ENCODE measurements around the gene IQCM. TPM values are rescaled to one million over a fixed set of nuclear protein-coding genes. Genes with fewer than 3 reads are reported as not detected.
"Not testable (repeated sequence)": the region's sequence is repeated elsewhere in the genome, so short reads cannot be mapped to it uniquely, and the experiment has no call there.

IQCM gene
- total RNA-seq, 3 donors from 2014 or later: not detected

DNA sequence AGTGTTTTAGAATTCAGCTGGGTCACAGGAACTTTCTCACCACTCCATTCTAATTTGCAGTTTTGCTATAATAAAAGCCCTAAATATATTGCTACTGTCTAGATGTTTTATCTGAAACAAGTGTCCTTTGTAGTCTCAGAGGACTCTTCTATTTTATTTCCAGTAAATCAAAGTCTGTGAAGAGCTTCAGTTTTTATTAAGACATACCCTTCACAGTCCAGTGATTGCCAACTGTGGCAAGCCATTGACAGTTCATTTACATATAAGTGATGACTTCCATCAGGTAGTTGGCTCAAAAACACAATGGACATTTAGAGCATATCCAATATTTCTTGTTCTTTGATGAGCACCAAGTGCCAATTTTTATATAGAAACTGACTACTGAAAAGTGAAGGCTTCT lies 466.1 kb downstream of the IQCM start:
- H3K4me1 ChIP-seq: no peaks in the 10 kb centered on the region
- no peak overlapping the region for H3K27ac ChIP-seq
- peaks cover 4% of the 10 kb centered on the region in 2 donors for H3K9me3 ChIP-seq
- no peak for DNase-seq (ENCODE audit: low spot score in 2 of 2)
- H3K4me3 ChIP-seq: no peak overlapping the region
- no peaks in the 10 kb centered on the region for H3K27me3 ChIP-seq
- TF ChIP-seq, protein P1, sequence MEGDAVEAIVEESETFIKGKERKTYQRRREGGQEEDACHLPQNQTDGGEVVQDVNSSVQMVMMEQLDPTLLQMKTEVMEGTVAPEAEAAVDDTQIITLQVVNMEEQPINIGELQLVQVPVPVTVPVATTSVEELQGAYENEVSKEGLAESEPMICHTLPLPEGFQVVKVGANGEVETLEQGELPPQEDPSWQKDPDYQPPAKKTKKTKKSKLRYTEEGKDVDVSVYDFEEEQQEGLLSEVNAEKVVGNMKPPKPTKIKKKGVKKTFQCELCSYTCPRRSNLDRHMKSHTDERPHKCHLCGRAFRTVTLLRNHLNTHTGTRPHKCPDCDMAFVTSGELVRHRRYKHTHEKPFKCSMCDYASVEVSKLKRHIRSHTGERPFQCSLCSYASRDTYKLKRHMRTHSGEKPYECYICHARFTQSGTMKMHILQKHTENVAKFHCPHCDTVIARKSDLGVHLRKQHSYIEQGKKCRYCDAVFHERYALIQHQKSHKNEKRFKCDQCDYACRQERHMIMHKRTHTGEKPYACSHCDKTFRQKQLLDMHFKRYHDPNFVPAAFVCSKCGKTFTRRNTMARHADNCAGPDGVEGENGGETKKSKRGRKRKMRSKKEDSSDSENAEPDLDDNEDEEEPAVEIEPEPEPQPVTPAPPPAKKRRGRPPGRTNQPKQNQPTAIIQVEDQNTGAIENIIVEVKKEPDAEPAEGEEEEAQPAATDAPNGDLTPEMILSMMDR (IDR thresholded peaks at IDR 0.05): no peak
- TF ChIP-seq POLR2AphosphoS5 (IDR thresholded peaks at IDR 0.05) (no peak), POLR2A (IDR thresholded peaks at IDR 0.05) (no peak)
- intact Hi-C loops (cut with DNase I; ENCODE audit: low total_unique reads): no loop called here
- H3K36me3 ChIP-seq: no peaks in the 10 kb centered on the region

DNA sequence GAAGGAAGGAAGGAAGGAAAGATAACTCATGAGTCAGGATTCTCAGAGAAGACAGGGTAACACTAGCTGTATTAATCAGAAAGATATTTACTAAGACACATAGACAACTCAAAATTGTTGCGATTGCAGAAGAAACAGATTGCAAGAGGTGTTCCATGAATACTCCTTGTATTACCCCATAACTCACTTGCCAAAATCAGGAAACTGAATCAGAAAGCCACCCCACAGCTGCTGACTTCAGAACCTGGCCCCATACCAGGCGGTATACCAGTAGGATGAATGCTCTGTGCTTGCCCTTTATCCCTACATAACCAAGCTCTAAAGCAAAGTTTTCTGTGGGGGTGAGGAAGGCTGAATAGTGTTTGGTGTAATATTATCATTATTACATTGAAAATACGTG lies 468.5 kb downstream of the IQCM start:
- Histone ChIP-seq H3K27me3 (no peaks in the 10 kb centered on the region), H3K36me3 (no peaks in the 10 kb centered on the region), H3K4me1 (no peaks in the 10 kb centered on the region), H3K4me3 (no peak overlapping the region), H3K9me3 (no peaks in the 10 kb centered on the region), H3K27ac (no peak overlapping the region)
- DNase-seq (ENCODE audit: low spot score in 2 of 2): no peak
- TF ChIP-seq, protein P1 (IDR thresholded peaks at IDR 0.05): no peak
- intact Hi-C loops (cut with DNase I; ENCODE audit: low total_unique reads): no loop called here

DNA sequence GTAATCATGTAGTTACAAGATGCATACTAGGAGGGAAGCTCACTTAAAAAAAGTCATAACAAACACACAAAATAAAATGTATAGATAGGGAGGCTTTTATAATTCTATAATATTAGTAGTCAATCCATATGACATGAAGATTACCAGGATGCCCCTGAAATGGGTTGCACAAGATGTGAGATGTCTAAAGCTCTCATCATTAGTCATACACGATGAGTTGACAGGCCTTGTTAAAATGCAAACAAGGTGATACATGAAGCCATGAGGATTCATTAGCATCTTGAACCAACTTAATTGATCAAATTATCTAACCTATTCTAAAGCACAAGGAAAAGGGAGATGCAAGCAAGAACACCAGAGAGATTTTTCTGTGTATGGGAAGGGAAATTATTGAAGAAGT lies 470.2 kb downstream of the IQCM start:
- H3K4me3 ChIP-seq: no peak overlapping the region
- DNase-seq (ENCODE audit: low spot score in 2 of 2): no peak
- no peaks in the 10 kb centered on the region for H3K27me3 ChIP-seq
- no peaks in the 10 kb centered on the region for H3K36me3 ChIP-seq
- H3K4me1 ChIP-seq: no peaks in the 10 kb centered on the region
- H3K27ac ChIP-seq: no peak overlapping the region
- TF ChIP-seq, protein P1 (IDR thresholded peaks at IDR 0.05): no peak
- TF ChIP-seq POLR2AphosphoS5 (IDR thresholded peaks at IDR 0.05) (no peak), POLR2A (IDR thresholded peaks at IDR 0.05) (no peak)
- intact Hi-C loops (cut with DNase I; ENCODE audit: low total_unique reads): no loop called here
- H3K9me3 ChIP-seq: no peaks in the 10 kb centered on the region

DNA sequence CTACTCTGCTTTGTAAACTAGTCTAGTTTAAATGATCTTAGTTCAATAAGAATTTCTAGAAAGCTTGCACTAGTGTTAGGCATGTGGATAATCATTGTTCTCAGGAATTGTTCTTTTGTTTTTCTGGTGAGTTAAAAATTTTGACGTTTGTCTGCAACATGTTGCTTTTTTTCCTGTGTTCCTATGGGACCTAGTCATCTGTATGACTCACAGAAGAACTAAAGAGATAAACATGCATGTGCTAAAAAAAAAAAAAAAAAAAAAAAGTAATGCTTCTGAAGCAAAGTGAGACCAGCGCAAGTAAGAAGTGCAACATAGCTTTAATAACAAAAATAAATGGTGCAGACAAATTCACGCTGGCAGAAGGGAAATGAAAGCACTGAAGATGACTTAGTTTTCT lies 471.2 kb downstream of the IQCM start:
- Histone ChIP-seq H3K27me3 (no peaks in the 10 kb centered on the region), H3K4me1 (no peaks in the 10 kb centered on the region), H3K36me3 (no peaks in the 10 kb centered on the region), H3K27ac (no peak overlapping the region), H3K9me3 (no peaks in the 10 kb centered on the region), H3K4me3 (no peak overlapping the region)
- no peak for DNase-seq (ENCODE audit: low spot score in 2 of 2)
- TF ChIP-seq, protein P1 (IDR thresholded peaks at IDR 0.05): no peak
- no peak for TF ChIP-seq POLR2A (IDR thresholded peaks at IDR 0.05)
- no peak for TF ChIP-seq POLR2AphosphoS5 (IDR thresholded peaks at IDR 0.05)
- intact Hi-C loops (cut with DNase I; ENCODE audit: low total_unique reads): no loop called here

DNA sequence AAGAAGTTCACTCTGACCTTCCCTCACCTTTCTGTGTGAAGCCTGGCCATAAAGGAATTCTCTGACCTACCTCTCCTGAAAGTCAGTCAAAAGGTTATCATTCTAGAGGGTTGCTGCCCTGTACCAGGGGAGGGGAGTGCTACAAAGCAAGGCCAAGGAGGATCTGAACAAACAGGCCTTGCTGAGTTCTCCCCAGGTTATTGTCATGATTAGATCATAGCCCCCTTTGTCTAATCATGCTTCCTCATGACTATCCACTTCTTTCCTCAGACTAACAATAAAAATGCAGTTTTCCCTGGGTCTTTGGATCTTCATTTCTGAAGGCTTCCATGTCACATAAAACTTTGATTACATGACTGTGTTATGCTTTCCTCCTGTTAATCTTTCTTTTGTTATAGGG lies 472.0 kb downstream of the IQCM start:
- intact Hi-C loops (cut with DNase I; ENCODE audit: low total_unique reads): no loop called here
- no peak overlapping the region for H3K4me3 ChIP-seq
- no peaks in the 10 kb centered on the region for H3K36me3 ChIP-seq

DNA sequence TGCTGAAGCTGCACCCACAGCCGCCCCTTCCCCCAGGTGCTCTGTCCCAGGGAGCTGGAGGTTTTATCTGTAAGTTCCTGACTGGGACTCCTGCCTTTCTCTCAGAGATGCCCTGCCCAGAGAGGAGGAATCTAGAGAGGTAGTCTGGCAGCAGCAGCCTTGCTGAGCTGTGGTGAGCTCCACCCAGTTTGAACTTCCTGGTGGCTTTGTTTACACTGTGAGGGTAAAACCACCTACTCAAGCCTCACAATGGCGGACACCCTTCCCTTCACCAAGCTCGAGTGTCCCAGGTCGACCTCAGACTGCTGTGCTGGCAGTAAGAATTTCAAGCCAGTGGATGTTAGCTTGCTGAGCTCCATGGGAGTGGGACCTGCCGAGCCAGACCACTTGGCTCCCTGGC lies 474.5 kb downstream of the IQCM start:
- H3K27me3 ChIP-seq; intact Hi-C loops (cut with DNase I; ENCODE audit: low total_unique reads); H3K36me3 ChIP-seq; DNase-seq (ENCODE audit: low spot score in 2 of 2); H3K27ac ChIP-seq; H3K4me3 ChIP-seq; H3K9me3 ChIP-seq; H3K4me1 ChIP-seq: not testable (repeated sequence)

More for the DNA sequence above, 472.0 kb downstream of the IQCM start:
- no peaks in the 10 kb centered on the region for H3K9me3 ChIP-seq
- no peak for DNase-seq (ENCODE audit: low spot score in 2 of 2)
- H3K27ac ChIP-seq: no peak overlapping the region
- H3K4me1 ChIP-seq: no peaks in the 10 kb centered on the region
- TF ChIP-seq POLR2A (IDR thresholded peaks at IDR 0.05) (no peak), POLR2AphosphoS5 (IDR thresholded peaks at IDR 0.05) (no peak)
- TF ChIP-seq, protein P1 (IDR thresholded peaks at IDR 0.05): no peak
- H3K27me3 ChIP-seq: no peaks in the 10 kb centered on the region

Data from breast epithelium (tissue), 4 donors.